RKO (cell line): ENCODE results near the gene ABCD4.
A peak's percentile ranks its signal among the peaks of the same experiment; 100 is the strongest.
"Not testable (repeated sequence)": the region's sequence is repeated elsewhere in the genome, so short reads cannot be mapped to it uniquely, and the experiment has no call there.

Source experiments
- DNase-seq: peaks from one replicate; pipeline ENCODE4 v3.0.0-alpha.2; 2016; ENCODE audit warnings: low spot score

The ABCD4 gene

GRCh38 chr14:74302634-74303569 is at the start of gene ABCD4:
Gene ABCD4, minus strand, starts transcription at chr14:74302934. Its CDS starts 22 bp downstream, at chr14:74302912.
- DNase-seq, result peak; percentile 96

- no peak for DNase-seq
Measured at GRCh38 chr14:74350928-74351323, 48.2 kb upstream of the ABCD4 start.

DNA sequence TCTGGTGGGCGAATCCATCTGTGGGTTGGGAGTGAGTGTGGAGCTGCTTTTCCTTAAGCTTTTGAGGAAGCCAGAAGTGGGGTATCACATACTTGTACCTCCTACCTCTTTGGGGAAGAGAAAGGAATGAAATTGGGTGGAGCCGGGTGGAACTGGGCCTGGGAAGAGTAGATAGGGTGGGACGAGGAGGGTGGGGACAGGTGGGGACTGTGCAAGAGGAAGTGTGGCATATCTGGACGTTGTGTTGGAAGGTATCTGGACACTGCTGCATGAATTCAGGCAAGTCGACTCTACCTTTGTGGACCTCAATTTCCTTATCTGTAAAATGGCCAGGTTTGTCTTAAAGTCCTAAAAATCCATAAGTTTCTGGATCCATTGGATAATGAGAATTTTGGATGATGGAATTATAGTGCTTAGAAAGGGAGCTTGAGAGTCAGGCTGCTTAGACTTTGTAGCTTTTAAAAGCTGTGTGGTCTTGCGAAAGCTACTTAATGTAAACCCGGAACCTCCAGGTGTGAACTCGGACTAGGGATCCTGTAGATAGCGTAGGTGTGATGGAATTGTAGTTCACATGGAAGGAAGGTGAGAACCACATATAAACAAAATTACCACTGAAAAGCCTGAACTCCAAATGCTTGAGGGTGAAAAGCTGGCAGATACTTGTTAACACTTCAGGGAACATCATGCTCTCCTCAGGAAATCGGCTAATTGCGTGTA is 47.6 kb upstream of the ABCD4 start:
- no peak for DNase-seq

GRCh38 chr14:74349757-74350156 is 47.0 kb upstream of the ABCD4 start:
- no peak for DNase-seq

GRCh38 chr14:74348735-74349463 is 46.2 kb upstream of the ABCD4 start:
- no peak for DNase-seq

- DNase-seq, result no peak
Measured at GRCh38 chr14:74348241-74348734, 45.6 kb upstream of the ABCD4 start, which contains the start of gene VRTN. Gene VRTN, plus strand, starts transcription at chr14:74348471. Its CDS starts 8,313 bp downstream, at chr14:74356784.

DNA sequence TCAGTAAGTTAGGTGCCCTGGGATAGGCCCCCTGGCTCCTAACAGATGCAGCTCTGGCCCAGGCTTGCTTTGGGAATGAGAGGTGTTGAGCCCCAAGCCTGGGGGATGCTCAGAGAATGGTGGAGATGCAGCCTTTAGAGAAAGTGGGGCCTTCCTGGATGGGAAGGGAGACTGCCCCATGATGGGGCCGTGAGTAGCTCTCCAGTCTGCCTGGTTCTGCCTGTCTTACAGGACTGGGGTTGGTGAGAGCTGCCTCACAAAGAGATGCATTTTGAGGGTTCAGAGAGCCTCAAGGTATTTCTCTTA is 45.0 kb upstream of the ABCD4 start:
- DNase-seq, result no peak

- no peak for DNase-seq
Measured at GRCh38 chr14:74347097-74347794, 44.5 kb upstream of the ABCD4 start.

GRCh38 chr14:74346341-74346740 is 43.6 kb upstream of the ABCD4 start:
- DNase-seq, result no peak

DNA sequence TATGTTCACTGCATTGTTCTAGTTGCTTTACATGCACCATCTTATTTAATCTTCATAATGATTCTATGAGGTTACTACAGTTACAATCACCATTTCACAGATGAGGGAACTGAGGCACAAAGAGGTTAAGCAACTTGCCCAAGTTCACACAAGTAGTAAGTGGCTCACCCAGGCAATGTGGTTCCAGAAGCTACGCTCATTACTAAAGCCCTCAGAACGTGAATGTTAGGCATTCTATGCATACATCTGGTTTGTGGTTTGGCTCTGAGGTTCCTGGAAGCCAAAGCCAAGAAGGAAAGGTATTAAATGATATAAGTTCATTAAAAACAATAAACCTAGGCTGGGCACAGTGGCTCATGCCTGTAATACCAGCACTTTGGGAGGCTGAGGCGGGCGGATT is 31.2 kb upstream of the ABCD4 start:
- DNase-seq, result no peak

GRCh38 chr14:74329950-74330552 is 27.3 kb upstream of the ABCD4 start:
- not testable (repeated sequence) for DNase-seq

DNA sequence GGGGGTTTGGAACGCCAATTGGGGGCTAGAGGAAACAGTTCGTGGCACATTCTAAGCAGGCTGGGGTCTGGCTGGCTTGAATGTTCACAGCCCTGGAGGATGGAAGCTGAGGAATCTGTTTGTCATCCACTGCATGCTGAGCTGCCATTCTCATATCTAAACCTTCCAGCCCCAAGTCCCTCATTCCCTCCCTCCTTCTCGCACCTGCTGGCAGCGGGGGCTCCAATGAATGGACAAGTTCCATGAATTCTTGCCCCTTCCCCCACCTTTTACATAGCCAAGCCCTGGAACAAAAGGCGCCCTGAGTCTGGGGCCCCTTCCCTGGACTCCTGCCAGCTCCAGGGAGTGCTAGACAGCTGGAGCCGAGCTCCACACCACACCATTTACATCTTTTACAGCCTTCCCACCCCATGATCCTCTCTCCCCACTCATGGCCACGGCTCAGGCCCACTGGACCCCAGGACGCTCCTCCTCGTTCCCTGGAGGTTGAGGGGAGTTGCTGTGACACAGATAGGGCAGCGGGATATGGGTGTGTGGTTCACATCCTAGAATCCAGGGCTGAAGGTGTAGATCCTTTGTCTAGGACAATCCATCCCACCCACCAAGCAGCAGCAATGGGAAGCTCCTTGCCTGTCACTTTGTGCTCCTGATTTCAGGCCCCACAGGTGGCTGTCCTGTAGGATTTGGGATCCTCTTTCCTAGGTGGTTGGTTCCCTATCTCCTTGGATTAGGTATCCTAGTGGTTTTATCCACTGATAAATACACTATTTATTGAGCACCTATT is 23.8 kb upstream of the ABCD4 start:
- no peak for DNase-seq

- no peak for DNase-seq
Measured at GRCh38 chr14:74325446-74325845, 22.7 kb upstream of the ABCD4 start.

DNA sequence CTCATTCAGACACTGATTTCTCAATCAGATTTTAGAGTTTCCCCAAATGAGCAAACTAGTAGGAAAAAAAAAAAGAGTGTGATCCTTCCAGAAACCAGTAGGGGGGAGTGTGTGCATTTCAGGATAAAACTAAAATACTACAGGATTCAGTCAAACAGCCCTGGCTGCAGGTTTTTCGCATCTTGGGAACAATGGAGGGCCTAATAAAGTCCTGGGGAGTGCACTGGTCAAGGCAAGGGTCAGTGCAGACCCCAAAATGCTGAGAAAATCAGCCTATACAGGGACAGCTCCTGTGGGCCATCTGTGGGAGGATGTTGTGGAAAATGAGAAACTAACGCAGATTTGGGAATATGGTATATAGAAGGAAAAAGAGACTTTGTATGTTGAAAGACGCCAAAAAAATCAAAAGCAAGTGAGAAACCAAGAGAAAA is 22.2 kb upstream of the ABCD4 start:
- DNase-seq, result peak; percentile 48

DNA sequence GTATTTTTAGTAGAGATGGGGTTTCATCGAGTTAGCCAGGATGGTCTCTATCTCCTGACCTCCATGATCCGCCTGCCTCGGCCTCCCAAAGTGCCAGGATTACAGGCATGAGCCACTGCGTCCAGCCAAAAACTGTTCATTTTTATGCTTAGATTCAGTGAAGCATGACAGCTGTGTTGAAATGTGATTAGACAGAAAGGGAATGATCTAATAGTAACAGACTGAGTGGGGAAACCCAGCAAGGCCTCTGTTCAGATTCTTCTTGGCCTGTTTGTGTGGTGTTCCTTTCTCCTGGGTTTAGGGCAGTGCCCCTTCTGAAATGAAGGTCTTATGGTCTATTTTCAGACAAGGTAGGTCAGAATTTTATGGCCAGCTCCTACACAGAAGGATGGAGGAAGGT is 11.8 kb upstream of the ABCD4 start:
- DNase-seq, result no peak

- DNase-seq, result no peak
Measured at GRCh38 chr14:74313601-74314000, 10.9 kb upstream of the ABCD4 start.

DNA sequence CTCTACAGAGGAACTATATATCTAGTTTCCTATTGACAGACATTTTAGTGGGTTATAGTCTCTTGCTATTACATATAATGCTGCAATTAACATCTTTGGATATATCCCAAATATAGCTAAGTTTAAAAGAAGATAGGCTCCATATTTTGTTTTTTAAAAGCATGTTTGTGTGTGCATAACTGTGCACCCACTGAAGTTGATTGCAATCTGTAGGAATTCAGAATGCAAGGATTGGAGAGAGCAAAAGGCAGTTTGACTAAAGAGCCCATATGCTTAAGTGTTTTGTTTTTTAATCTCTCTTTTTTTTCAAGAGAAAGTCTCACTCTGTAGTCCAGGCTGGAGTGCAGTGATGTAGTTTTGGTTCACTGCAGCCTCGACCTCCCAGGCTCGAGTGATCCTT is 9.4 kb upstream of the ABCD4 start:
- no peak for DNase-seq

DNA sequence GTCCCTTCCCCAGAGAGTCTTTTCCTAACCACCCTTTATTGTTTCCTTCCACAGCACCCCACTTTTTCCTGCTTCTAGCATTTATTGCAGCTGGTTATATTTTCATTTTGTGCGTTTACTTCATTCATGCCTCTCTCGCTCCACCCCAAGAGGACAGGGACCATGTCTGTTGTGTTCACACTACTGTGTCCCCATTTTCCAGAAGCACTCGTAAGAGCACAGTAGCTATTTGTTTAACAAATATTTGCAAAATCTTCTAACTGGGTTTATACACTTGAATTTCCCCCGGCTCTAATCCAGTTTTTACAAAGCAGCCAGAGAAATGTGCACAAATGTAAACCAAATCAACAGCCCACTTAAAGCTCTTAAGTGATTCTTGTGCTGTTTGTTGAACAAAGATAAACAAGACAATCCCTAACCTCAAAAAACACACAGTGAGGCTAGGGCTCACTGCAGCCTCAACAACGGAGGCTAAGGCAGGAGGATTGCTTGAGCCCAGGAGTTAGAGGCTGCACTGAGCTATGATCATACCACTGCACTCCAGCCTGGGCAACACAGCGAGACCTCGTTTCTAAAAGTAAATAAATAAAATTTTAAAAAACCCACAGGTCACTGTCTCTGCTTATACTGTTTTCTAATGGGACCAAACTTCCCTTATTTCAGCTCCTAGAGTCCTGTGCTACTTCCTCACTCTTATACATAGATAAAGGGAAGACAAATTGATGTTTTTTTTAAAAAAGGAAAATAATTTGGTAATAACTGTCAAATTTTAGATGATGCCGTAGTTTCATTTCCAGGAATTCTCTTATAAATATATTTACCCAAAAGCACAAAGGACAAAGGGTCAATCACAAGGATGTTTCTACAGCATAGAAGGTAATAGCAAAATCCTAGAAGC is 6.6 kb upstream of the ABCD4 start:
- no peak for DNase-seq

GRCh38 chr14:74308695-74309094 is 6.0 kb upstream of the ABCD4 start:
- no peak for DNase-seq
